Left lung (tissue), 10 donors: ENCODE data around the gene ZBTB4. TPM values are rescaled to one million over a fixed set of nuclear protein-coding genes. Genes with fewer than 3 reads are reported as not detected.

Source experiments
- ATAC-seq: fragments of 200-7000 bp; cut with Tn5 transposase; one replicate; pipeline ENCODE4 v1.9.1; 2020; ENCODE audit warnings: moderate library complexity
- DNase-seq, 4 donors: peaks; one replicate each; pipeline ENCODE4 v3.0.0-alpha.2; 2013 to 2020
- H3K27ac ChIP-seq, 2 donors: fragments of 200-600 bp; sonication (generic) in 1 of 2; one replicate each; pipeline versions ENCODE4 v1.5.0 to v1.8.0; 2020 to 2021
- H3K27me3 ChIP-seq, 2 donors: fragments of 200-600 bp; sonication (generic) in 1 of 2; one replicate each; pipeline versions ENCODE4 v1.5.0 to v1.8.0; 2020 to 2021
- H3K36me3 ChIP-seq, 2 donors: fragments of 200-600 bp; sonication (generic) in 1 of 2; one replicate each; pipeline versions ENCODE4 v1.5.0 to v1.8.0; 2020 to 2021
- H3K4me1 ChIP-seq, 2 donors: fragments of 200-600 bp; one replicate each; pipeline ENCODE4 v1.8.0; 2021
- H3K4me3 ChIP-seq, 2 donors: fragments of 200-600 bp; sonication (generic) in 1 of 2; one replicate each; pipeline versions ENCODE4 v1.5.0 to v1.8.0; 2020 to 2021; ENCODE audit warnings: mild to moderate bottlenecking in 1 of 2
- H3K9me3 ChIP-seq, 2 donors: fragments of 200-600 bp; sonication (generic) in 1 of 2; one replicate each; pipeline versions ENCODE4 v1.5.0 to v1.8.0; 2020 to 2021
- intact Hi-C, 2 donors: fragments of 100-400 bp; cut with DNase I; formaldehyde crosslinking; loops; one replicate each; pipeline versions ENCODE4 v1.11.2 to v1.14.2; 2022
- polyA plus RNA-seq, 6 donors: library from polyadenylated mRNA; unstranded; fragments of 120-200 nt; gene quantifications; one replicate each; pipeline ENCODE4 v1.2.1, GENCODE V29; 2013; ENCODE audit not compliant: insufficient read length in 6 of 6
- total RNA-seq, 2 donors: library from RNA; stranded (reverse); fragmentation: NEBNext Ultra II Directional; extraction: Animal tissue kit (Norgen Biotek cat#: 25700); gene quantifications; one replicate each; pipeline ENCODE4 v1.2.1, GENCODE V29; 2021
- TF ChIP-seq, protein P1 (sequence below), 2 donors: fragments of 200-600 bp; sonication (generic) in 1 of 2; IDR thresholded peaks; one replicate each; pipeline versions ENCODE4 v1.5.0 to v1.8.0; 2021; ENCODE audit warnings: antibody characterized with exemption in 2 of 2
- donor health status: DM: no; HTN: yes; CAD: no.
- donor health status: DM: no; HTN: no; CAD: no.

The ZBTB4 gene
- total and polyA plus RNA-seq, 8 donors: 39.7 to 63.2 (median 44.7) TPM

DNA sequence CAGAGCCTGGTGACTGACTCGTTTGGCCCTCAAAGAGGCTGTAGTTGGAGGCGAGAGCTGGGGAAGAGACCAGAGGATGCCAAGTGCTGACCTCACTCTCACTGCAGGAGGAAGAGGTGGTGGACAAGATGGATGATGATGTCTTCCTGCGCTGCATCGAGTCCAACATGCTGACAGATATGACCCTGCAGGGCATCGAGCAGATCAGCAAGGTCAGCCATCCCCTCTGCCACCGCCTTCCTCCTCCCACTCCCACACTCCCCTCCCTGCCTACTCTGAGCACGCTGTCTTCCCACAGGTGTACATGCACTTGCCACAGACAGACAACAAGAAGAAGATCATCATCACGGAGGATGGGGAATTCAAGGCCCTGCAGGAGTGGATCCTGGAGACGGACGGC, 31.7 kb upstream of the ZBTB4 start:
- intact Hi-C loops: loop anchor here in 1 of 2 donors (5.0 kb wide), 1 partner anchor 51 kb away; the partner anchor contains the start of gene SENP3
- no peaks in the 10 kb centered on the region for H3K27me3 ChIP-seq
- no peaks in the 10 kb centered on the region for H3K9me3 ChIP-seq
- H3K4me3 ChIP-seq: no peak overlapping the region
- peaks cover 0 to 87% of the 10 kb centered on the region in 2 donors for H3K36me3 ChIP-seq
- DNase-seq (no peak), ATAC-seq (no peak)
- H3K4me1 ChIP-seq: peaks cover 4 to 13% of the 10 kb centered on the region in 2 donors
- TF ChIP-seq, protein P1, sequence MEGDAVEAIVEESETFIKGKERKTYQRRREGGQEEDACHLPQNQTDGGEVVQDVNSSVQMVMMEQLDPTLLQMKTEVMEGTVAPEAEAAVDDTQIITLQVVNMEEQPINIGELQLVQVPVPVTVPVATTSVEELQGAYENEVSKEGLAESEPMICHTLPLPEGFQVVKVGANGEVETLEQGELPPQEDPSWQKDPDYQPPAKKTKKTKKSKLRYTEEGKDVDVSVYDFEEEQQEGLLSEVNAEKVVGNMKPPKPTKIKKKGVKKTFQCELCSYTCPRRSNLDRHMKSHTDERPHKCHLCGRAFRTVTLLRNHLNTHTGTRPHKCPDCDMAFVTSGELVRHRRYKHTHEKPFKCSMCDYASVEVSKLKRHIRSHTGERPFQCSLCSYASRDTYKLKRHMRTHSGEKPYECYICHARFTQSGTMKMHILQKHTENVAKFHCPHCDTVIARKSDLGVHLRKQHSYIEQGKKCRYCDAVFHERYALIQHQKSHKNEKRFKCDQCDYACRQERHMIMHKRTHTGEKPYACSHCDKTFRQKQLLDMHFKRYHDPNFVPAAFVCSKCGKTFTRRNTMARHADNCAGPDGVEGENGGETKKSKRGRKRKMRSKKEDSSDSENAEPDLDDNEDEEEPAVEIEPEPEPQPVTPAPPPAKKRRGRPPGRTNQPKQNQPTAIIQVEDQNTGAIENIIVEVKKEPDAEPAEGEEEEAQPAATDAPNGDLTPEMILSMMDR (IDR thresholded peaks at IDR 0.05): no peak
- H3K27ac ChIP-seq: no peak overlapping the region

DNA sequence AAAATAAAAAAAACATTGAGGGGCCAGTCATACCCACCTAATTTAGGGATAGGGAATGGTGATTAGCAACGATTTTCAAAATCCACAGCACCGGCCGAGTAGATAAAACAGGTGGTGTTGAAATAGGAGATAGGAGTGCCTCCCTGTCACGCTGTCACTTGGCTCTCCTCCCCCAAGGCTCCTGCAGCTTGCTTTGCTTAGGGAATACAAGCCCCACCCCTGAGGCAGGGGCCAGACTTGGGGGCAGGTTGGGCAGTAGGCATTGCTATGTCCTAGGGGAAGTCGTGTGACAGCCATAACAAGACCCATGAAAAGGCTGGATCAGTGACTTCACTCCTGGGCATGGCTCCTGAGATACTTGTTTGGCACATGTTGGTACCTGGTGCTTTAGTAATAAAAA, 30.5 kb upstream of the ZBTB4 start:
- Histone ChIP-seq H3K36me3 (peaks cover 0 to 98% of the 10 kb centered on the region in 2 donors), H3K27ac (no peak overlapping the region), H3K27me3 (no peaks in the 10 kb centered on the region), H3K4me3 (no peak overlapping the region), H3K4me1 (peaks cover 2 to 3% of the 10 kb centered on the region in 2 donors), H3K9me3 (no peaks in the 10 kb centered on the region)
- intact Hi-C loops: loop anchor here in 1 of 2 donors (5.0 kb wide), 1 partner anchor 52 kb away; the partner anchor contains the start of gene SENP3
- ATAC-seq (no peak), DNase-seq (no peak)
- TF ChIP-seq, protein P1 (IDR thresholded peaks at IDR 0.05): no peak

DNA sequence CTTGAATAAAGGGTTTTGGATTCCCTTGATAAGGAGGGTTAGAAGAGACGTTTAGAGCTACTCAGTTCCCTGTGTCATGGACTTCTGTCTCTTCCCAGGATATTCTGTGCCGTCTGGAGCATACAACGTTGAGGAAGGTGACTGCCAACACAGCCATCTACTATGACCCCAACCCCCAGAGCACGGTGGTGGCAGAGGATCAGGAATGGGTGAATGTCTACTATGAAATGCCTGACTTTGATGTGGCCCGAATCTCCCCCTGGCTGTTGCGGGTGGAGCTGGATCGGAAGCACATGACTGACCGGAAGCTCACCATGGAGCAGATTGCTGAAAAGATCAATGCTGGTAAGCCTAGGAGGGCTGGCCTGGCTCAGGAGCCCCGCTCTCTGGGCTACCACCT, 29.4 kb upstream of the ZBTB4 start:
- ATAC-seq (no peak), DNase-seq (no peak)
- Histone ChIP-seq H3K27me3 (no peaks in the 10 kb centered on the region), H3K27ac (no peak overlapping the region), H3K4me1 (no peaks in the 10 kb centered on the region), H3K9me3 (no peaks in the 10 kb centered on the region), H3K36me3 (peaks cover 0 to 100% of the 10 kb centered on the region in 2 donors), H3K4me3 (no peak overlapping the region)
- TF ChIP-seq, protein P1 (IDR thresholded peaks at IDR 0.05): no peak
- intact Hi-C loops: no loop called here

DNA sequence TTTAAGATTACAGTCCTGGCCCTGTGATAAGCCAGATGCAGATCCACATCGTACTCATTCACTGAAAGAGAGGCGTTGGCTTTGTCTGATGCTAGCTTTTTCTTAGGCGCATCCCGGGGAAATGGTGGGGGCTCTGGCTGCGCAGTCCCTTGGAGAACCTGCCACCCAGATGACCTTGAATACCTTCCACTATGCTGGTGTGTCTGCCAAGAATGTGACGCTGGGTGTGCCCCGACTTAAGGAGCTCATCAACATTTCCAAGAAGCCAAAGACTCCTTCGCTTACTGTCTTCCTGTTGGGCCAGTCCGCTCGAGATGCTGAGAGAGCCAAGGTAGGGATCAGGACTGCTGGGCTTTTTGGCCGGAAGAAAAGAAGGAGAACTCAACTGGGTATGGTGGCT, 28.7 kb upstream of the ZBTB4 start:
- peaks cover 0 to 100% of the 10 kb centered on the region in 2 donors for H3K36me3 ChIP-seq

DNA sequence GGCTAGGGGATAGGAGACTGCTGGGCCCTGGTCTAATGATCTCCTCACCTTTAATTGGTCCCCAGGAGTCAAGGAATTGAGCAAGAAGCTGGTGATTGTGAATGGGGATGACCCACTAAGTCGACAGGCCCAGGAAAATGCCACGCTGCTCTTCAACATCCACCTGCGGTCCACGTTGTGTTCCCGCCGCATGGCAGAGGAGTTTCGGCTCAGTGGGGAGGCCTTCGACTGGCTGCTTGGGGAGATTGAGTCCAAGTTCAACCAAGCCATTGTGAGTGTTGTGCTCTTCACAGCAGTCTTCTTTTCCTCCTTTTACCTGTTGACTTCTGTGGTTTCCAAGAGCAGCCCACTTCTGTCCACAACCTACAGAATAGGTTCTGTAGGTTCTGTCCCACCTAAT, 24.1 kb upstream of the ZBTB4 start:
- Histone ChIP-seq H3K4me3 (no peak overlapping the region), H3K4me1 (no peaks in the 10 kb centered on the region), H3K27ac (no peak overlapping the region), H3K9me3 (no peaks in the 10 kb centered on the region), H3K27me3 (no peaks in the 10 kb centered on the region), H3K36me3 (peaks cover 2 to 100% of the 10 kb centered on the region in 2 donors)
- DNase-seq: no peak
- TF ChIP-seq, protein P1 (IDR thresholded peaks at IDR 0.05): no peak
- ATAC-seq: no peak
- intact Hi-C loops: no loop called here

More for the DNA sequence above, 28.7 kb upstream of the ZBTB4 start:
- Histone ChIP-seq H3K4me3 (no peak overlapping the region), H3K9me3 (no peaks in the 10 kb centered on the region), H3K27me3 (no peaks in the 10 kb centered on the region), H3K27ac (no peak overlapping the region), H3K4me1 (no peaks in the 10 kb centered on the region)
- DNase-seq: no peak
- no peak for ATAC-seq
- TF ChIP-seq, protein P1 (IDR thresholded peaks at IDR 0.05): no peak
- intact Hi-C loops: no loop called here
